HAP-1 (cell line): ENCODE measurements around the gene CDC42.

Source experiments
- DNase-seq, 2 experiments: peaks; one replicate each; pipeline ENCODE4 v3.0.0-alpha.2; 2016 to 2020; ENCODE audit warnings: low spot score in 2 of 2
- H3K27me3 ChIP-seq: fragments of 250-450 bp; sonication (Bioruptor Pico); 2 replicates; pipeline ENCODE4 v1.5.1; 2020; ENCODE audit warnings: low read depth, mild to moderate bottlenecking, moderate library complexity
- H3K36me3 ChIP-seq: fragments of 250-450 bp; sonication (Bioruptor Pico); replicated peaks from 2 replicates; pipeline ENCODE4 v1.5.1; 2020; ENCODE audit warnings: mild to moderate bottlenecking
- H3K4me1 ChIP-seq: fragments of 250-450 bp; sonication (Bioruptor Pico); 2 replicates; pipeline ENCODE4 v1.5.1; 2020; ENCODE audit warnings: mild to moderate bottlenecking
- H3K4me3 ChIP-seq: fragments of 250-450 bp; sonication (Bioruptor Pico); 2 replicates; pipeline ENCODE4 v1.5.1; 2020; ENCODE audit warnings: mild to moderate bottlenecking, moderate library complexity
- H3K9me3 ChIP-seq: fragments of 250-450 bp; sonication (Bioruptor Pico); 2 replicates; pipeline ENCODE4 v1.5.1; 2020; ENCODE audit warnings: mild to moderate bottlenecking, moderate library complexity
- in situ Hi-C: fragments of 300-500 bp; cut with MboI; formaldehyde crosslinking; loops from 3 replicates; pipeline ENCODE4 v1.14.3; 2020; ENCODE audit warnings: low sequenced_read_pairs, inconsistent platforms, mixed read lengths

The CDC42 gene

DNA sequence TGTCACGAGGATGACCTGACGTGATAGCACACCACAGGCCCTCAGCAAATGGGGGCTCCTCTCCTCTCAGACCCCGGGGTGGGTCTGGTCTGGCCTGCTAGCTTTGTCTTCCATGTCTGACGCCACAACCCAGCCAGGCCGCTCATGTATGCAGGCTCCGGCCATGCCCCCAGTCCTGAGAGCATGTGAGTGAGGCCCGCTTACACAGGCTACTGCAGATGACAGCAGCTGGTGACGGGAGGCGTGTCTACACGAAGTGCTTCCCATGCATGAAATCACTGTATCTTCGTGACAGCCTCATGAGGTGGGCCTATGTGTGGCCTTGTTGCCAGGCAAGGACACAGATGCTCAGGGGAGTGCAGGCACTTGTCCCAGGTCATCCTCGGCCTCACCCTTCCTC, 74.0 kb downstream of the CDC42 start:
- Histone ChIP-seq H3K4me1 (no peaks in the 10 kb centered on the region), H3K27me3 (no peaks in the 10 kb centered on the region), H3K9me3 (no peaks in the 10 kb centered on the region), H3K4me3 (no peak overlapping the region), H3K36me3 (no peaks in the 10 kb centered on the region)
- DNase-seq = no peak
- in situ Hi-C loops = no loop called here

DNA sequence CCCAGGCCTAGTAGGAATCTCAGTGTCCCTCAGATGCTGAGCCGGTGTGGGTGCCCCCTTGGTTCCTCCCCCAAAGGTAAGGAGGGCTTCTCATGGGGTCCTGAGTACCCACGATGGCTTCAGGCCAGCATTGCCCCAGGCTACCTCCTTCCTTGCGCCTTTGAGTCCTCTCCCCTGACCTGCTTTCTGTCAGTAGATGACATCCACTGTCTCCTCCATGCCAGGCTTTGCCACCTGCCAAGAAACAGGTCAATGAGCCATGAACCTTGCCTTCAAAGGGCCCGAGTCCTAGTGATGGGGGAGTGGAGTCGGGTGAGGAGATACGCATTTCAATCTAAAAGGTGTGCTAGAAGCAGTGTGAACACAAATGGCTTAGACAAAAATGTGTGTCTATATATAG, 74.7 kb downstream of the CDC42 start:
- no peak for DNase-seq
- Histone ChIP-seq H3K4me3 (no peak overlapping the region), H3K36me3 (no peaks in the 10 kb centered on the region), H3K4me1 (no peaks in the 10 kb centered on the region), H3K9me3 (no peaks in the 10 kb centered on the region), H3K27me3 (no peaks in the 10 kb centered on the region)
- in situ Hi-C loops = no loop called here

DNA sequence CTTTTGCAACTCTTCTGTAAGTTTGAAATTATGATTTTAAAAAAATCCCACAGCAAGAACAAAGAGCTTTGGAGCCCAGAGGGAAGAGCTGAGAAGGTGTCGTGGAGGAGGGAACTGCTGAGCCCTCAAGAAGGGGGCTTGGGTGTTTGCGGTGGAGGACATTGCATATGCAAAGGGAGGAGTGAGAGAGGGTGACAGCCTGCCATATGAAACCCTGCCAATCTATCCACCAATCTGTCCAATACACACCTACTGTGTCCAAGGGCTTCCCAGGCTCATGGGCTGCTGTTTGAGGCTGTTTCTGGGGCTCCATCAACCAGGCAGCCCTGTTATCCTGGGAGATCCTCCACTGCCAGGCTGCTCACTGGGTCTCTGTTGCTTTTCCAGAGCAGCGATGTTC, 75.2 kb downstream of the CDC42 start:
- no peak for DNase-seq
- no peaks in the 10 kb centered on the region for H3K27me3 ChIP-seq
- no peak overlapping the region for H3K4me3 ChIP-seq
- H3K36me3 ChIP-seq = no peaks in the 10 kb centered on the region
- H3K4me1 ChIP-seq = no peaks in the 10 kb centered on the region
- in situ Hi-C loops = no loop called here
- no peaks in the 10 kb centered on the region for H3K9me3 ChIP-seq

DNA sequence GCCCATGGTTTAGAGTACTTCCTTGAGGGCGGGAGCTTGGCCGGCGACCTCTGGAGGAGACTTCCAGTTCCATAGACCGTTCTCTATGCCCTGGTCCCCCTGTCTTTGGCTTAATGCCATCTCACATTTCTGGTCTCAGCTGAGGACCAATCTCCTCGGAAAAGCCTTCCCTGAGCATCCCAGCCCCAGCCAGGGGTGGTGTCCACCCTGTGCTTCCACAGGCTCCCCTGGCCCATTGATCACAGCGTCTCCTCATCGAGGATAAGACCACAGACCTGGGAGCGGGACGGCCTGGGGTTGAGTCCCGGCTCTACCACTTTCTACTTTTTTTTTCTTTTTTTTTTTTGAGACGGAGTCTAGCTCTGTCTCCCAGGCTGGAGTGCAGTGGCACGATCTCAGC, 75.9 kb downstream of the CDC42 start:
- DNase-seq = no peak
- H3K36me3 ChIP-seq = no peaks in the 10 kb centered on the region
- H3K27me3 ChIP-seq = no peaks in the 10 kb centered on the region
- no peaks in the 10 kb centered on the region for H3K9me3 ChIP-seq
- H3K4me1 ChIP-seq = no peaks in the 10 kb centered on the region
- in situ Hi-C loops = no loop called here
- H3K4me3 ChIP-seq = no peak overlapping the region

DNA sequence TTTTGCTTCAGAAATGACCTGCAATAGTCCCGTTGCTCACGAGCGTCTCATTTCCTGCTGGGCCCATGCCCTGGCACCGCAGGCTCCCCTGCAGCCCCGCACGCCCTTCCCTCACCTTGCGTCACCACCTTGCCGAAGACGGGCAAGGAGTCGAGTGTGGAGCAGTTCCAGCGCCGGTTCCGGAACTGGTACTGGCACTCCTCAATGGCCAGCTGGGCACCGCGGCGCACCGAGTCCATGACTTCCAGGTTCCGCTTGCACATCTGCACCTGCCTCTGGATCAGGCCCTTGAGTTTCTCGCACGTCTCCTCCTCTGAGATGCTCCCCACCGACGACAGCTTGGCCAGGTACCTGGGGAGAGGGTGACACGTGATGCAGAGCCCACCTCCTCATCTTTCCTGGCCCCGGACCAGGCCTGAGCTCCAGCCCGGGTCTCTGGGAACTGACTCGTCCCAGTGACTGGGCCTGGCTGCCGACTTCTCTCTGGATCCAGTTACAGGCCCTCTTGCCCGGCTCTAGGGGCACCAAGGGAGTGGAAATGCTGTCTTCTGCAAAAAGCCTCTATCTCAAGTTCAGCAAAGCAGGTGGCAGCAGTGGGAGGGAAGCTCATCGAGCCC, 77.1 kb downstream of the CDC42 start:
- in situ Hi-C loops = loop anchor here (5.0 to 10.0 kb wide), 2 partner anchors 288 to 515 kb away; partner anchors contain the start of gene C1QC
- H3K9me3 ChIP-seq = no peaks in the 10 kb centered on the region
- H3K36me3 ChIP-seq = no peaks in the 10 kb centered on the region
- H3K4me3 ChIP-seq = no peak overlapping the region
- H3K27me3 ChIP-seq = no peaks in the 10 kb centered on the region
- DNase-seq = no peak
- H3K4me1 ChIP-seq = no peaks in the 10 kb centered on the region

DNA sequence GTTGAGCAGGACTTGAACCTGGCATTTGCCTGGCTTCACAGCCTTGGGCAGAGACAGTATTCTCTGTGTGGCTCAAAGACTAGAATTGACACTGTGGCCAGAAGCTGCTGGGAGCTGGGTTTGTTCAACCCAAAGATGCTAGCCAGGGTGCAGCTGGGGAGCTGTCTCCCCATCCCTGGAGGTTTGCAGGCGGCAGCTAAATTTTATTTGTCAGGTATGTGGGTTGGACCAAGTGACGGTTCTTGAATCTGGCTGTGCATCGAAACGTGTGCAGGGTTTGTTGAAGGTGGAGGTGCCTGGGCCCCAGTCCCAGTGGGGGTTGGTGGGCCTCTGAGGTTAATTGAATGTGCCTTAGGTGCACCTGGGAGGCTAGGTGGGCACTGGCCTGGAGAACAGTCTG, 78.6 kb downstream of the CDC42 start:
- no peaks in the 10 kb centered on the region for H3K36me3 ChIP-seq
- no peaks in the 10 kb centered on the region for H3K9me3 ChIP-seq
- no peaks in the 10 kb centered on the region for H3K27me3 ChIP-seq
- in situ Hi-C loops = loop anchor here (5.0 to 10.0 kb wide), 2 partner anchors 286 to 514 kb away; partner anchors contain the start of gene C1QC
- no peak for DNase-seq
- H3K4me1 ChIP-seq = no peaks in the 10 kb centered on the region
- no peak overlapping the region for H3K4me3 ChIP-seq

DNA sequence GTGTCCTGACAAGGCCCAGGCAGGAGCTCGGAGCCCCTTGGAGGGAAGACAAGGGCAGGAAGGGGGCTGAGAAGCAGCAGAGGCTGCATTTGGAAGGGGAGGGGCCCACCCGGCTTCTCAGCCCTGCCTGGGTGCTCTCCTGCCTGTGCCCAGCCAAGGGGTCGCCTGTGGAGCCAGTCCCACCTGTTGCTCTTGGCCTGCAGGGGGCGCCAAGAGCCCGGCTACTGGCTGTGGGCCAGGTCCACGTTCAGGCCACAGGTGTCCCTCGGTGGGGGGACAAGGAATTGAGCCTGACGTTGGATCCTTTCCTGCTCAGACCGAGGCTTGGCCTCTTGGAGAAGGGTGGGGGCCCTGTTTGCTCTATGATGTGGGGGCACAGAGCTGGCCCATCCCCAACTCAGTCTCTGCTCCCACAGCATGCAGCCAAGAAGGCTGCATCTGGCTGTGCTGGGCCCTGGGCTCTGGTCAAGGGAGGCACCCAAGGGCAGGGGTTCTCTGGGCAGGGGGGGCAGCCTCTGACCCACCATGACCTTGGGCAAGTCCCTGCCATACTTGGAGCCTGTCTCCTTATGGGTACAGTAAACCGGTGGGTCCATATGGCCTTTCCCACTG, 79.5 kb downstream of the CDC42 start:
- DNase-seq = peak; percentile 39 to 78
- Histone ChIP-seq H3K9me3 (no peaks in the 10 kb centered on the region), H3K36me3 (no peaks in the 10 kb centered on the region), H3K4me3 (no peak overlapping the region), H3K4me1 (no peaks in the 10 kb centered on the region), H3K27me3 (no peaks in the 10 kb centered on the region)
- in situ Hi-C loops = loop anchor here (5.0 to 10.0 kb wide), 2 partner anchors 285 to 513 kb away; partner anchors contain the start of gene C1QC

DNA sequence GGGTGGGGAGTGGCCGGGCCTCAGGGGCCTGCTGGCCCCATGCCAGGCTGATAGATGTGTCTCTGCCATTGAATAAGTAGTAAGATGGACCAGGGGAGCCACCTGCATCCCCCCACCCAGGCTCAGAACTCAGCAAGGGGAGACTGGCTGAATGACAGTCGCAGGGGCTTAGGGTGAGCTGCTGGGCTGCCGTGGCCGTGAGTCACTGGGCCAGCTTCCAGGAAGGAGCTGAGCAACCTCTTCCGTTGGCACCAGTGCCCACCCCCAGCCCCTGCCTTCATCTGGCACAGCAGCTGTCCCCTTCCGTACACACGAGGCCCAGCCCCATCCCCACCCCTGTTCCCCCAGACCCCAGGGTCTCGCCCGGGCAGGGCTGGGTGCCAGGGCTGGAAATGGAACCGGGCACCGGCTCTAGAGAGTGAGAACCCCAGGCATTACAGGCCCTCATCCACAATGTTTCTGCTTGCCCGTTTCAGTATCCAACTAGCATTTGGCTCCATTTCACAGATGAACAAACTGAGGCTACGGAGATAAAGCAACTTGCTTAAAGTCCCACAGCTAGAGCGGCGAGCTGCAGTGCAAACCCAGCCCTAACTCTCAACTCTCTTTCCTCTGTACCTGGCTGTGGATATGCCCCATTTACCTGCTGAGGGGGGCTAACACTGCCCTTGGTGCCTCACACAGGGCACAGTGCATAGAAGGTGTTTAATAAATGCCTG, 80.2 kb downstream of the CDC42 start:
- Histone ChIP-seq H3K27me3 (no peaks in the 10 kb centered on the region), H3K4me1 (no peaks in the 10 kb centered on the region), H3K36me3 (no peaks in the 10 kb centered on the region), H3K4me3 (no peak overlapping the region), H3K9me3 (no peaks in the 10 kb centered on the region)
- no peak for DNase-seq
- in situ Hi-C loops = loop anchor here (5.0 to 10.0 kb wide), 2 partner anchors 285 to 512 kb away; partner anchors contain the start of gene C1QC

DNA sequence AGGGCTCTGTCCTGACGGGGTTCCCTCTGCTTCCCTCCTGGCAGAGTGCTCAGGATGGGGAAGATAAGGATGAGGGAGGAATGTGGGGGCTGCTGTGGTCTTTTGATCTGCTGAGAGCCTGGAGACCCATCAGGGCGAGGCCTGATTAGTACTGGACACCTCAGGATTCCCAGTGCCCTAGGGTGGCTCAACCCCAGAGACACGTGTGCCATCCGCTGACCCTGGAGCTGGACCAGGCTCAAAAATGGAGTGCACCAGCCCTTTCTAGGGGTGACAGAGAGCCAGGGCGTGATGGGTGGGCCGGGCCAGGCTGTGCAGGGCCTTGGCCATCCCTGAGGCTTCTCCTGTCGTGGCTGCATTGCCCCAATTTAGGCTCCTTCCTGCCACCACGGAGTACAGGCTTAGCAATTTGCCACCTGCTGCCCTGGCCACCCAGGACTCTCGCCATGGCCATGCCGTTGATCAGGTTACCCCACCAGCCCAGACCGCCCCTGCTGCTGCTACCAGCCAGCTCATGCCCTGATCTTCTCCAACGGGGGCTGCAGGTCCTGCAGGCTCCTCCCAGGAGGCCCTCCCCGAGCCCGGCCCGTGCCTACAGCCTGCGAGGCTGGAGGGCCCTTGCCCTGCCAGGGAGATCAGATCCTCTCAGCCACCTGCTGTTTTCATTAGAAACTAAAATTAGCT, 80.9 kb downstream of the CDC42 start:
- in situ Hi-C loops = loop anchor here (5.0 to 10.0 kb wide), 2 partner anchors 284 to 511 kb away; partner anchors contain the start of gene C1QC
- Histone ChIP-seq H3K36me3 (no peaks in the 10 kb centered on the region), H3K4me1 (no peaks in the 10 kb centered on the region), H3K27me3 (no peaks in the 10 kb centered on the region), H3K9me3 (no peaks in the 10 kb centered on the region), H3K4me3 (no peak overlapping the region)
- DNase-seq = no peak

DNA sequence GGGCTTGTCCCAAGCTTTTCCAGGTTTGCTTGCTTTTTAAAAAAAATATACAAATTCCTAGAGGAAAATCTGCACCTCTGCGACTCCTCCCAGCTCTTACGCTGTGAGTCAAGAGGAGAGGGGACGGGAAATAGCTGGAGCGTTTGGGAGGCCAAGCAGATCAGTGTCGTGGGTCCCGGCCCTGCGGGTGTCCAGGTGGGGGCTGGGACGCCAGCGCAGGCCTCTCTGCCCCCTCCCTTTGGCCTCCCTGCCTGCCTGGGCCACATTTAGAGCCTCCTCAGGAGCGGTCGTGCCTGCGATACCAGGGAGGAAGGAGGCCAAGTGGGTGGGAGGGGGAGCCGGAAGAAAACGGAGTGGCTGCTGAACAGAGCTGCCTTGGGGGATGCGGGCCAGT, 81.4 kb downstream of the CDC42 start:
- no peaks in the 10 kb centered on the region for H3K27me3 ChIP-seq
- no peaks in the 10 kb centered on the region for H3K9me3 ChIP-seq
- no peak overlapping the region for H3K4me3 ChIP-seq
- in situ Hi-C loops = loop anchor here (5.0 to 10.0 kb wide), 2 partner anchors 283 to 511 kb away; partner anchors contain the start of gene C1QC
- no peaks in the 10 kb centered on the region for H3K4me1 ChIP-seq
- no peaks in the 10 kb centered on the region for H3K36me3 ChIP-seq
- no peak for DNase-seq

DNA sequence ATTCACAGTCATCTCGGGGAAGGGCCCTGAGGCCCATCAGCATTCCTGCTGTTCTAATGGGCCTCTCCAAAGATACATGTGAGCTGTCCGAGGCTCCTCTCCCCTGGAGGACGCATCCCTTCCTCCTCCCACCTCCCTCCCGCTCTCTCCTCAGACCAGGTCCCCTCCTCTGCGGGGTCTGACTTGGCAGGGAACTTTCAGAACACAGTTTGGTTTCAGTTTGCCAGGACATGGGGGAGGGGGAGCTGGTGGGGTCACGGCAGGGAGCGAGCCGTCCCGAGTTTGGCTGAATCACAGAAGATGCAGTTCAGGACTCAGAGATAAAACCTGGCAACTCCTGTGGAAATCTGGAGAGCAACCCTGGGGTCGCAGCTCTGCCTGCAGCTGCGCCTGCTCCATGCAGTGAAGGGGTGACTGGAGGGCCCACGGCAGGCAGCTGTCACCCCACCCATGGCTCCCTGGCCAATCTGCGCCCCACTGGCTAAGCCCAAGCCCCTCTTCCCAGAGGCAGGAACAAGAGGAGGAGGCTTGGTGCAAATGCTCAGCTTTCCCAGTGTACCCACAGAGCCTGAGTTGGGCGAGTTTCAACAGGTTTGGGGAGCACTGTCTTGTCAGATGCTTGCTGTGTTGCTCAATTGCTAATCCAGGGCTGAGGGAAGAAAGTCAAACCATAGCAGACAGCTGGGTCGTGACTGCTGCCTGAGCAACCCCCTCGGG, 84.7 kb downstream of the CDC42 start:
- no peak for DNase-seq
- Histone ChIP-seq H3K4me3 (no peak overlapping the region), H3K4me1 (0 out of 2 replicates have a peak, but pooled peaks cover 3% of the 10 kb centered on the region), H3K27me3 (peaks cover 4% of the 10 kb centered on the region; the same call in 1 of the 2 replicates), H3K36me3 (no peaks in the 10 kb centered on the region), H3K9me3 (no peaks in the 10 kb centered on the region)
- in situ Hi-C loops = loop anchor here (10.0 kb wide), 1 partner anchor 508 kb away; the partner anchor contains the start of gene C1QC

DNA sequence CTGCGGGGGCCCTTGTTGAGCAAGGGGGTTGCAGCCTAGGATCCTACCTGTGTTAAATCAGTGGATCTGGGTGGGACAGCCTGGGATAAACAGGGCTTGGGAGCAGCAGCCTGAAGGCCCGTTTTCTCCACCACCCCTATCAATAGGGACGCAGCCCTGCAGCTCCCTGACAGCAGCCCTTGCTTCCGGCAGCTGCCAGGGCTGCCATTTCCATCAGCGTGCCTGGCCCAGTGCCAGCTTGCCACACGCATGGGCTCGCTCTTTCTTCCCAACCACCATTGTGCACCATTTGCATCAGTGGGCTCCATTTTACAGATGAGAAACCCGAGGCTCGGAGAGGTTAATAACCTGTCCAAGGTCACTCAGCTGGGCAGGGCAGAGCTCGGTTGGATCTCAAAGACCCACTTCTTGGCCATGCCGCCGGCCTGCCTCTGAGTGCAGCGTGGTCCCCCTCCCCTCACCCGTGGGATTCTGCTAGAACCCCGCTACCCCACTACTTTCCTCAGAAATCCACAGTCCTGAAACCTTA, 86.6 kb downstream of the CDC42 start:
- H3K4me1 ChIP-seq = 0 out of 2 replicates have a peak, but pooled peaks cover 3% of the 10 kb centered on the region
- no peak for DNase-seq
- in situ Hi-C loops = loop anchor here (10.0 kb wide), 1 partner anchor 506 kb away; the partner anchor contains the start of gene C1QC
- peaks cover 4% of the 10 kb centered on the region; the same call in 1 of the 2 replicates for H3K27me3 ChIP-seq
- no peaks in the 10 kb centered on the region for H3K9me3 ChIP-seq
- no peaks in the 10 kb centered on the region for H3K36me3 ChIP-seq
- no peak overlapping the region for H3K4me3 ChIP-seq
